HG02759 (cell line): ENCODE measurements around the gene IL17C.
"Not testable (repeated sequence)": the region's sequence is repeated elsewhere in the genome, so short reads cannot be mapped to it uniquely, and the experiment has no call there.

Source experiments
- ATAC-seq: cut with Tn5 transposase; IDR thresholded peaks from one replicate; pipeline ENCODE4 v1.9.1; 2021; ENCODE audit warnings: mild to moderate bottlenecking, moderate library complexity; ENCODE audit not compliant: unreplicated experiment

Gene IL17C

DNA sequence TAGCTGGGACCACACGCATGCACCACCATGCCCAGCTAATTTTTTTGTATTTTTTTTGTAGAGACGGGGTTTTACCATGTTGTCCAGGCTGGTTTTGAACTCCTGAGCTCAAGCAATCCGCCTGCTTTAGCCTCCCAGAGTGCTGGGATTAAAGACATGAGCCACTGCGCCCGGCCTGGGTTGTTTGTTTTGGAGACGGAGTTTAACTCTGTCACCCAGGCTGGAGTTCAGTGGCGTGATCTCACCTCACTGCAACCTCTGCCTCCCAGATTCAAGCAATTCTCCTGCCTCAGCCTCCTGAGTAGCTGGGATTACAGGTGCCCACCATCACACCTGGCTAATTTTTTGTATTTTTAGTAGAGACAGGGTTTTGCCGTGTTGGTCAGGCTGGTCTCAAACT, 28.9 kb upstream of the IL17C start:
- not testable (repeated sequence) for ATAC-seq

- no peak for ATAC-seq
Measured at GRCh38 chr16:88610080-88610479, 28.3 kb upstream of the IL17C start.

- no peak for ATAC-seq
Measured at GRCh38 chr16:88610909-88611812, 27.2 kb upstream of the IL17C start.

- no peak for ATAC-seq
Measured at GRCh38 chr16:88613293-88613692, 25.1 kb upstream of the IL17C start.

DNA sequence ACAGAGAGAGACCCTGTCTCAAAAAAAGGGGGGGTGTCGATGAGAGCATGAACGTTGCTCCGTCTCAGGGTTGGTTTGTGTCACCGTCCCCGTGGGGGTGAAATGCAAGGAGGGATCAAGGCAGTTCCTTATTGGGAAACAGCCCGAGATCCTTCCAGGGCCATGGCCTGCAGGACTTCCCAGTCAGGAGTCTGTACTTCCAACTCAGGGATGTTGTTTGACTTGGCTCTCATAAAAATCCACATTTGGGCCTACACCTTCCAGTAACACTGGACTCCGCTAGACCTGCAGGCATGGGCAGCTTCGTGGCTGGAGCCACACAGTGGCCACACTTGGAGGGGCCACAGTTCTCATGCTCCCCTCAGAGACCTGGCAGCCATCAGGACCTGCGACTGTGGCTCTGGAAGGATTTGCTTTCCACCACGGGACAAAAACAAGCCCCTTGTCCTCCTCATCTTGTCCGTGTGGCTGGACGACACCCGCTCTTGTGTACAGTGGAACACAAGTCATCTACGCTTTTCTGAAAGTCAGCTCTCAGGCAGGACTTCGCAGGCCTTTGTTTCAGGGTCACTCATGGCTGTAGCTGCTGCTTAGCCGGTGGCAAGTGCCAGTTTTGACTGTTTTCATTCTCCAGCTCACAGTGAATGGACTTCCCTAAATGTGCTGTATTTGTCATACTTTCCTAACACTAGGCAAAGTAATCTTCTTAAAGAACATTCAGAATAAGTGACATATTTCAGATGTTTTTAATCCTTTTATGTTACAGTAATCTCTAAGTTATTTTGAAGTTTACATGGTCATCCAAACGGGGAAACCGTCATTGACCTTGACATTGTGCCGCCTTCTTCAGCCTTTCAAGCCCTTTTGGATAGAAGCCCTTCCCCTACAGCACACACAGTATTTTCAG, 24.2 kb upstream of the IL17C start:
- ATAC-seq: no peak

DNA sequence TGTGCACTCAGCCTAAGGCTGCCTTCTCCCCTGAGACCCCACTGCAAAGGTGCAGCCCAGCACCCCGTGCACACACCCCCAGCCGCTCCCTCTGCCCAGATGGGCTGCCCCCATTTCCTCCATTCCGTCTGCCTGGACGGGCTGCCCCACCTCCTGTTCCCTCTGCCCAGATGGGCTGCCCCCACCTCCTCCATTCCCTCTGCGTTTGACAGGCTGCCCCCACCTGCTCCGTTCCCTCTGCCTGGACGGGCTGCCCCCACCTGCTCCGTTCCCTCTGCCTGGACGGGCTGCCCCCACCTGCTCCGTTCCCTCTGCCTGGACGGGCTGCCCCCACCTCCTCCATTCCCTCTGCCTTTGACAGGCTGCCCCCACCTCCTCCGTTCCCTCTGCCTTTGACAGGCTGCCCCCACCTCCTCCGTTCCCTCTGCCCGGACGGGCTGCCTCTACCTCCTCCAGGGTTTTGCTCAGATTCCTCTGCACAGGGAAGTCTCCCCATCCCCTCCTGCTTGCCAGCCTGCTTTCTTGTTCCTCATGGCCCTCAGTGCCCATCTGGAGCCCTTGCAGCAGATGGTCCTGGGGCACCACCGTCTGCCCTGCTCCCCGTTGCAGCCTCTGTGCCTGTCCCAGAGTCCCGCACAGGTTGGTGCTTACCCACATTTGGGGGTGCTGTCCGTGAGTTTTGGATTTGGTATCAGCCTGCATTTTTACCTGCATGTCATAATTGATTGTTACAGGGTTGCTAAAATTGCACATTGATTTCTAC, 23.4 kb upstream of the IL17C start:
- ATAC-seq: no peak

GRCh38 chr16:88616320-88616719, 22.1 kb upstream of the IL17C start:
- no peak for ATAC-seq

- ATAC-seq: no peak
Measured at GRCh38 chr16:88616736-88617135, 21.6 kb upstream of the IL17C start.

DNA sequence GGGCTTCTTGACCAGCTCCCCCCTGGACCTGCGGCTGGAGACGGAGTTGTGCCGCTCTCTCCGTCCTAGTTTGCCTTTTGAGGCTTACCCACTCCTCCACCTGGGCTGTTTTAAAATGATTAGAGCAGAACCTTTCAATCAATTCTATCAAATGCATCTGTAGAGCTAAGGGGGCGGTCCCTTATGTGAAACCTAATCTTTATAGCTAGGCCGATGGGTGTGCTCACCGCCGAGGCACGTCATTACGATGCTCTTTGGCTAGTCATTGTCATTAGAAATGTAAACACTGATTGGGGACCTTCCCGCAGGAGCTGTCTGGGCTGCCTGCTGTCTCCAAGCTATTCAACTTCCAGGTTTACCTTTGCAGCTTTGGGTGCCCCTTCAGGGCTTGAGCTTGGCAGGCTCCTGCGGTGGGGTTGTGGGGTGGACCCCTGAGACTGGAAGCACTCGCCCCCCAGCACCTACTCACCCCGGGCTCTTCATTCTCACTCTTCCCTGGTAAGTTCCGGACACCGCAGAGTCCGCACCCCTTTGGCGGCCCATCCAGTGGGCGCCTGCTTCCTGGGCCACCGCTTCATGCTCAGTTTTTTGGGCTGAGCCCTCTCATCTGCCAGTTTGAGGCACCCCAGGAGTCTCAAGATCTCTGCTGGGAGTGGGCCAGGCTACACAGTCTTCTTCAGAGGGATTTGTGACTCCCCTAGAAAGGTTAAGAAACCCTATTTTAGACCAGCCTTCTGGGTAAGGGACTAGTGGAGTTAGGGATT, 20.9 kb upstream of the IL17C start:
- no peak for ATAC-seq

DNA sequence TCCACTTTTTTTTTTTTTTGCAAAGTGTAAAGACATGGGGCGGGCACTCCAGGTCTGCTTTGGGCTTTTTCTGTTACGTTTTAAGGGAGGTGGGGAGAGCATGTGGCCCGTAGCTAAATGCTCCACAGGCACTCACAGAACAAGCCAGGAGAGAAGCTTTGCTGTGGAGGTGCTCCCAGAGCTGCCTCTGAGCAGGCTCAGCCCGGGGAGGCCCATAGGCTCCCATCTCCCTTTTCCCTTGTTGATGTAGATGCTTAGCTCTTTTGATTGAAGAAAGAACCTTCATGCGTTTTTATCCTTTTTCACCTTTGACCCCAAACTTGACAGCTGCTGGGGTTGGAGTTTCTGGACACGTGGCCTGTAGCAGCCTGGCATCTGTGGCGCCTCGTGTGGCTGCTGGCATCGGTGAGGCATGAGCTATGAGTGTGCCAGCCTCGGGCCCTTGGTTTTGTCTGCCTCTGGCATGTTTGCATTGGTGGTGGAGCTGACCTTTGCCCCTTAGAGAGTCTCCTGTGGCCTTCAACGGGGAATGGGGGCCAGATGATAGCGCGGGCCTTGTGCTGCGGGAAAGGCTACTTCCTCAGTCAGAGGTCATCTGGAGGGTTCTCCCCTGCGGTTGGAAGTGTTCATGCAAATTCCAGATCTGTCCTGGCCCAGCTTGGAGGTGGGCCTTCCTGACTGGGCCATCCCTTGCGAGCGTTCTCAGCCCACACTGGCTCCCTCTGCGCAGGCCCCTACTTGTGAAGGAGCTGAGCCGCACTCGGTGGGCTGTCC, 20.0 kb upstream of the IL17C start:
- no peak for ATAC-seq

DNA sequence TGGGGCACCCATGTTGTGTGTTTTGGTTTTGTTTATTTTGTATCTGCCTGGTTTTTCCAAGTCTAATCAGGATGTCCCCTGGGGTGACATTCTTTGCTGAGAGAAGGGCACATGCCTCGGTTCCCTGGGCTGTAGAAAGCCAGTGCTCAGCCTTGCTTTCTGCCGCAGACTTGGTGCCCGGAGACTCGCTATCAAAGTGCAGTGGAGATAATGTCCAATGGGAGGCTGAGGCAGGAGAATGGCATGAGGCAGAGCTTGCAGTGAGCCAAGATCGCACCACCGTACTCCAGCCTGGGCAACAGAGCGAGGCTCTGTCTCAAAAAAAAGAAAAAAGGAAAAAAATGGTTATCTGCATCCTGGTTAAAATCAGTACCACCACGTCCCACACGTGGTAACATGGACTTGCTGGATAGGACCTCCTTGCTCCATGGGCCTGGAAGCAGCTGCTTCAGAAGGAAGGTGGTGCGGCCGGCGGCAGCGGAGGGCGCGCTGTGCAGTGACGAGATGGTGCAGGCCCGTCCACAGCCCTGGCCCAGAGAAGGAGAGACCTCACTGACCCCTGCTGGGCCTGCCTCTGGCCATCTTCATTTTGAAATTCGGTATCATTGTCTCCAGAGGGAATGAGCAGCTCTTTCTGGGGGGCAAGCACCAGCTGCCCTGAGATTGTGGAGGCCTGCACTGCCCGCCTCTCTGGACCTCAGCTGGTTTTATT, 19.3 kb upstream of the IL17C start:
- no peak for ATAC-seq

GRCh38 chr16:88619859-88620815, 18.2 kb upstream of the IL17C start:
- ATAC-seq: no peak

GRCh38 chr16:88622125-88622524, 16.2 kb upstream of the IL17C start:
- no peak for ATAC-seq

GRCh38 chr16:88622866-88623265, 15.5 kb upstream of the IL17C start:
- no peak for ATAC-seq

DNA sequence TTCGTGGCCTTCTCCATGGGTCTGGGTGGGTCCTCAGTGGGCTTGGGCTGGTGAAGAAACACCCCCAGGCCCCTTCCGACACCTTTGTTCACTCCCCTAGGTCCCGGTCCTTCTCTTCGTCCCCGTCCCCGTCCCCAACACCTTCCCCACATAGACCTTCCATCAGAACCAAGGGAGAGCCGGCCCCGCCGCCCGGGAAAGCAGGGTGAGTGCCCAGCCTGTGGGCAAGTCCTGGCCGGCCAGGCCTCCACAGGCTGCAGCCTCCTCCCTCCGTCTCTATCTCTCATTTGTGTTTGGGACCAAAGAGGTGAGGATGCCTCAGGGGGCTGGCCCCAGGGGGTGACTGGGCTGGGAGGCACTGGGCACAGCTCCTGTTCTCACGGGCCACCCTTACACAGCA, 14.5 kb upstream of the IL17C start:
- ATAC-seq: no peak

- ATAC-seq: no peak
Measured at GRCh38 chr16:88624481-88624880, 13.9 kb upstream of the IL17C start.

DNA sequence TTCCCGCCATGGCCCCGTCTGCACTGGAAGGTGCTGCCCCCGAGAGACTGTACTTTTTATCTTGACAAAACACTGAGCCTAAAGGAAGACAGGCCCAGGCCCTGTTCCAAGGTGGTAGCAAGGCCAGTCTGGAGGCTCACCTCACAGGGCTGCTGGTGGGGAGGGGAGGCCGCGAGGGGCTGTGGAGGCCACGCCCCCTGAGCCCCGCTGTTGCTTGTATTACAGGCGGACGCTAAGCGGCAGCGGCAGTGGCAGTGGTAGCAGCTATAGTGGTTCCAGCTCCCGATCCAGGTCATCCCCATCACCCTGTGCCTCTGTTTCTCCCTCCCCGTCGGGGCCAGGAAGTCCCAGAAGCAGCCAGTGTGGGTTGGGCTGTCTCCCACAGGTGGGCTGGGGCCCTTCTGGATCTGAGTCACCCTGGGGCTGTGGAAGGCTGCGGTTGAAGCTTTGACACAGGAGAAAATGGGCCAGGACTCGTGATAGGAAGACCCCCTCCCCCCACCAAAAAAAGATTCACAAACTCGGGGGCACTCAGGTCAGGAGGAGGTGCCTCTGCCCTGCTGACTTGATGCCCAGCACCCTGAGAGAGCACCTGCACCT, 13.3 kb upstream of the IL17C start:
- ATAC-seq: no peak
